GM19324 (cell line): ENCODE results near the gene FRA10AC1.
A peak's percentile ranks its signal among the peaks of the same experiment; 100 is the strongest.

Source experiments
- ATAC-seq: cut with Tn5 transposase; IDR thresholded peaks from one replicate; pipeline ENCODE4 v1.9.1; 2021; ENCODE audit warnings: mild to moderate bottlenecking, moderate library complexity; ENCODE audit not compliant: unreplicated experiment, low FRiP score

The FRA10AC1 gene, protein sequence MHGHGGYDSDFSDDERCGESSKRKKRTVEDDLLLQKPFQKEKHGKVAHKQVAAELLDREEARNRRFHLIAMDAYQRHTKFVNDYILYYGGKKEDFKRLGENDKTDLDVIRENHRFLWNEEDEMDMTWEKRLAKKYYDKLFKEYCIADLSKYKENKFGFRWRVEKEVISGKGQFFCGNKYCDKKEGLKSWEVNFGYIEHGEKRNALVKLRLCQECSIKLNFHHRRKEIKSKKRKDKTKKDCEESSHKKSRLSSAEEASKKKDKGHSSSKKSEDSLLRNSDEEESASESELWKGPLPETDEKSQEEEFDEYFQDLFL

DNA sequence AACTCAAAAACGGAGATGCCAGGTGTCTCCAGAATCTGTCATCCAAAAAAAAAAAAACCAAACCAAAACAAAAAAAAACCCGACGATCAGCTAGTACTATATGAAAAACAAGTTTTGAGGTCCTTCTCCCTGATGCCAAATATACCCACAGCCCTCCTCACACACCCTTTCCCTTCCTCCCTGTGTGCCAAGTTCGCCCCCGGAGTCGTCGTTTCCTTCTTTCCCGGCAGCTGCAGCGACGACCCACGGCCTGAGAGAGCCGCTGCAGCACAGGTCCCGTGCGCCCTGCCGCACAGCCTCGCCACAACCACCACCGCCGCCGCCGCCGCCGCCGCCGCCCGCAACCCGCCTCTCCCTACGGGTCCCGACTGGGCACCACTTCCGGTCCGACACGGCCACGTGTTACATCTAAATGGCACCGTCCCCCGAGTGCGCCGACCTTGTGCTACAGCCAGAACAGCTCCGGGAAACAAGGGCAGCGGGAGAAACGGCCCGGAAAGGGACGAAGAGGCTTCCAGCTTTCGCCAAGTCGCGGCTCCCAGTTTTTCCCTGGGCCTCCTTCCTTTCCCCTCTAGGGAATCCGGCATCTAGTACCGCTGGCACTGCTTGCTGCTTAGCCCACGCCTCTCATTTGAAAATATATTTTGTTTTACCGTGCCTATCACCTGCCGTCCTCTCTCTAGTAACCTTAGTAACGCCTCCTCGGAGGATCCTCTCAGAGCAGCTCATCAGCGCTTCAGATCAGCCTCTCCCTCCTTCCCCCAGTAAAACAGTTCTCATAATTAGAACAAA is at the start of gene FRA10AC1:
TSS of gene FRA10AC1 (minus strand) at position 383 of the 792 bp plus-strand sequence. CDS start 2,486 bp downstream, outside the sequence.
- ATAC-seq, result peak; percentile 94

DNA sequence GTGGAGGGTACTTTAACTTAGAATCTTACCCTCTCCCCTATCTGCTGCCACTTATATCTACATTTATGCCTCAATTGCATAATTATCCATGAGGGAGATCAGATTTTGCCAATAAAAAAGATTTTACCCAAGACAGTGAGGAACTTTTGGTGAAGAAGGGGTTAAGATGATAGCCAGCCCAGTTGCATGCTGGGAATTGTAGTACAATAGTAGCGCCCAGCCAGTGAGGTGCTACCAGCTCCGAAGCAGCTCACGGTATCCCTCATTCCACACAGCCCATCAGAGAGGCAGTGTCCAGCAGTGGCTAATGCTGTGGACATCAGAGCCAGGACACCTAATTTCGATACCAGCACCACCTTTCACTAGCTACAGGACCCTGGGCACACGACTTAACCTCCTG is 49.4 kb upstream of the FRA10AC1 start:
- ATAC-seq, result no peak

DNA sequence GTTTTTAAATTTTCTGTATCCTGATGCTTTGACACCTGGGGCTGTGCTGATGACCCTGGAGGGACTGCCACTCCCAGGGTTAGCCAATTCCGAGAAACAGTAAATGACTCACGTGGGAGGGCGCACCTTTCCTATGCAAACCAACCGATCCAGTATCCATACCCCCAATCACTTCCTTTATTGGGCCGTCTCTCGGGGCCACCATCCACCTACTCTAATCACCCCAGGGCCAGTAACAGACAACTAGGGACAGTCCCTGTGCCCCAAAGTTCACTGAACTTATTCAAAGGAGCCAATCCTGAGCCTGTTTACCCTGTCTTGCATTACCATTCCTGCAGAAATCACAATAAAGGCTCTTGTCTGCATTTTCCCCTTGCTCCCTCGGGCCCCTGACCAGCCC is 48.7 kb upstream of the FRA10AC1 start:
- ATAC-seq, result no peak

DNA sequence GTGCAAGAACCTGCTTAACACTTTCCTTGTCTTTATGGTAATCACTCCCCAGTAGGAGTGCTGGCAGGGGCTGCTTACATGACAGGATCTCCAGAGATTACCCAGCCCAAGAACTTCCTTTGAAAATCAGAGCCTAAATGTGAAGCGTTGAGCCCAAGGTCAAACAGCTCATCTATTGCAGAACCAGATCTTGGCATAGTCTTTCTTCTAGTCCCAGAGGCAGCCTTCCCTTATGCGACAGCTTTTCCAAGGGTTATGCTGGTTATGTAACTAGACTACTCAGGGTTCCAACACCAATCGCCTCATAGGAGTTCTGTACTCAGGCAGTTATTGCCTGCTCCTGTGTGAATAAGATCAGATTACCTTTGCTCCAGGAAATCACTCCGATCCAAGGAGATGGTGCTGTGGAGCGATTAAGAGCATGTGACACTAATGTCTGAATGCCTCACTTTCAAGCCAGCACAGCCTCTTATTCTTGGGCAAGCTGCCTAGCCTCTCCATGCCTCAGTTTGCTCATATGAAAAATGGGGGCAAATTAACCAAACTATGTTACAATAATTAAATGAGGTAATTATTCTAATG is 46.9 kb upstream of the FRA10AC1 start:
- no peak for ATAC-seq

DNA sequence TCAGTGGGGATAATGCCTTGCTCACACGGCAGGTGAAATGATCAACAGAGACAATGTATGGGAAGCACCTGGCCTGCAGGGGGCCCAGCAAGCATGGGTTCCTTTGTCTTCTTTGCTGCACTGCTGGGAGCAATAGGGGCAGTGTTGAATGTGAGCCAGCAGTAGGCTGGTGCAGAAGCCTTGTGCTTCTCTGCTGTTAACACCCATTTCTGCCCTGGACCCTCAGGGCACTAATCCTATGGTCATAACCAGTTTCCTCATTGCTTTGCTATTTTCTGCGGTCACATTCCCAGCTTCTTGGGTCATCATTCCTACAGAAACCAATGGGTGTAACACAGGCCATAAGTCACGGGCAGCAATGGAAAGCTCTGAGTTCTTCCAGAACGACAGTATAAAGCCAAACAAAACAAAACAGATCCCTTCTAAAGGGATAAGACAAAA is 44.5 kb upstream of the FRA10AC1 start:
- no peak for ATAC-seq

DNA sequence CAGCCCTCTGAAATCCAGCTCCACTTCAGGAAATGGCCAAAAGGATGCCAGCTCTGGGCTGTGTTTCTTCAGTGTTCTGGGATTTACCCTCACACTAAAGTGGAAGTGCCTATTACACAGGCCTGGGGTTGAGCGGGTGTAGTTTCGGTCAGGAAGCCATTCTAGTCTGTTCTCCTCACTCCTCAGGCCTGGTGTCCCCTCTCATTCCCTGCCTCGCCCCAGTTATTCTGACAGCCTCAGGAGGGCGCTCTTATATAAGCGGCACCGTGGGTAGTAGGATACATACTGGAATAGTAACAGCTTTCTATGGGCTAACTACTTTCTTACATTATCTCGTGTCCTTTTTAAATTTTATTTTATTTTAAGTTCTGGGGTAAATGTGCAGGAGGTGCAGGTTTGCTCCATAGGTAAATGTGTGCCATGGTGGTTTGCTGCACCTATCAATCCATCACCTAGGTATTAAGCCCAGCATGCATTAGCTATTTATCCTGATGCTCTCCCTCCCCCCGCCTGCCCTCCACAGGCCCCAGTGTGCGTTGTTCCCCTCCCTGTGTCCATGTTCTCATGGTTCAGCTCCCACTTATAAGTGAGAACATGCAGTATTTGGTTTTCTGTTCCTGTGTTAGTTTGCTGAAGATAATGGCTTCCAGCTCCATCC is 43.1 kb upstream of the FRA10AC1 start:
- no peak for ATAC-seq

DNA sequence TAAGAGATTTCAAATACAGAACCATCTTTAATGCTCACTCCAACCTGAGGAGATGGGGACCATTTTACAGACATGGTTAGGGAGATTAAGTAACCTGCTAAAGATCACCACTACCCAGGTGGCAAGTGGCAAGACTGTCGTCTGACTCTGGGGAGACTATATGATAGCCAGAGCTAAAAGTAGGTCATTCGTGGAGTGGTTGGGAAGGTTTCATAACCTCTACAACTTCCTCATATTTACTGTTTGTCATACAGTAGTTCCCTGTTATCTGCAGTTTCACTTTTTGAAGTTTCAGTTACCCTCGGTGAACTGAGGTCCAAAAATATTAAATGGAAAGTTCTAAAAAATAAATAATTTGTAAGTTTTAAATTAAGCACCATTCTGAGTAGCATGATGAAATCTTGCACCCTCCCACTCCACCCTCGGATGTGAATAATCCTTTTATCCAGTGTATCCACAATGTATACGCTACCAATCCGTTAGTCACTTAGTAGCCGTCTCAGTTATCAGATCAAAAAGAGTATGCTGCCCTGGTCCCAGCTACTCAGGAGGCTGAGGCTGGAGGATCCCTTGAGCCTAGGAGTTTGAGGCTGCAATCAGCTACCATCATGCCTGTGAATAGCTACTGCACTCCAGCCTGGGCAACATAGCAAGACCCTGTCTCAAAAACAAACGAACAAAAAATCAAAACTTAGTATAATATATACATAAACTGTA is 40.4 kb upstream of the FRA10AC1 start:
- peak; percentile 54 for ATAC-seq

DNA sequence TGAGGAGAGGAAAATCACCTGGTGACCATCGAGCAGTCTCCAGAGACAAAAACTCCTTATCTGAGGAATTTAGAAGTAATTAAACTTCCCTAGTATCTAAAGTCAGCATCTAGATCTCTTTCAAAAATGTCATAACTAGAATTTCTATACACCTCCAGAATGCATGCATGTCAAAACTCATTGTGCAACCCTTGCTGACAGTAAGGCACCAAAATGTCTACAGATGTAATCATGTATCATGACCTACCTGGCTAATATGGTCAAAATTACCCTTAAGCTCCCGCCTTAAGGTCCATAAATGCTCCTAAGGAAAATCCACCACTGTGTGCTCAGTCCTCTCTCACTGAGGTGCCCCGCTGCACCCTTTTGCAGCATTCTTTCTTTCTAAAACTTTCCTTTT is 39.0 kb upstream of the FRA10AC1 start:
- no peak for ATAC-seq

DNA sequence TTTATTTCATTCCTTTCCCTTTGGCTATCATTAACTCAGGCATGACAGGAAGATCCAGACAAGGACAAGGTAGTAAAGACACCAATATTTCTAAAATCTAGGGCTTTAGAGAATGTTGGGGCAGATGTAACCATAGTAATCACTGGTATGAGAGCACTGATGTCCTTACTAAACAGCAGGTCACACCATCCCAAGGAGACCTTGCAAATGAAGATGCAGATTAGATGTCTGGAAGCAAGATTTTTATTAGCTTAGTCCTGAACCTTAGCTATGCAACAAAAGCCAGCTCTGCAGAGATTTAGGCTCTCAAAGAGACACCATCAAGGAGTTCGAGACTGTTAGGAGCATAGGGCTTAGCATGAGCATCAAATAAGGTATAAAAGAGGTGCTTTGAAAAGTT is 23.6 kb upstream of the FRA10AC1 start:
- ATAC-seq, result no peak

DNA sequence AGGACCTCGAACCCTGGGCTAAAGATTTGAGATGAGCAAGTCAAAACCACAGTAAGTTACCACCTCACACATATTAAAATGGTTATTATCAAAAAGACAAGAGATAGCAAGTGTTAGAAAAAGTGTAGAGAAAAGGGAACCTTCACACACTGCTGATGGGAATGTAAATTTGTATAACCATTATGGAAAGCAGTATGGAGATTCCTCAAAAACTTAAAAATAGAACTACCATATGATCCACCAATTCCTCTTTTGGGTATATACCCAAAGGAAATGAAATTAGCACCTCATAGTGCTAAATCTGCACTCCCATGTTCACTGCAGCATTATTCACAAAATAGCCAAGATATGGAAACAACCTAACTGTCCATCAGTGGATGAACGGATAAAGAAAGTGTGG is 20.8 kb upstream of the FRA10AC1 start:
- ATAC-seq, result no peak

DNA sequence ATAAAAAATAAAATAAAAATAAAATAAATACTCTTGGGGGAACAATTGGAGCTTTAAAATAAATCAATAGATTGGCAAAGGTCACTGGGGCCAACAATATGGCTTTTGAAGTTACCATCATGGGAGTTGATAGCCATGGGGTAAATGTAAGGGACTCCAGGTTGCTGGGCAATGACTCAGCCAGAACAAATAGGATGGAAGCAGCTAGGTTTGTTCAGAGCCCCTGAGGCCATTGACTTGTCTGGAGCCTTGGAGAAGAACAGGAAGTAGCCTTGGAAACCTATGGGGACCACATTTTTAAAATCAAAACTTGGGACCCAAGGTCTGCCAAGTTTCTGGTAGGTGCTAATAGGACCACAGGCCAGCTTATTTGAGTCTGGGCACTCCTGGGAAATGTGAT is 20.2 kb upstream of the FRA10AC1 start:
- ATAC-seq, result no peak

DNA sequence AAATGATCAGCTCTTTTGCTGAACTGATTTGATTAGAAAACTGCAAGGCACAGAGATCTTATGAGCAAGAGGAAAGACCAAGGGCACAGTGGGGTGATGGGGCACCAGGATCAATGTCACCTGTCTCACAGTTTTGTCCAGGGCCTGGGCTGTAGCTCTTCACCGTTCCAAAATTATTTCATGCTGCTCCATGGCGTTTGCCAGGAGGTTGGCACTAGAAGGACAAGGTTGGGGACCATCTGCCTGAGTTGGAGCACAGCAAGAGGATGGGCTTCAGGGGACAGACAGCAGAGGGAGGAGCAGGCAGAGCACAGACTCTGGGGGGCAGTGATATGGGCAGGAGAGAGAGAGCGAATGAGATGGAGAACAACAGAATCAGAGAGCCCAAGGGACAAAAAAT is 17.5 kb upstream of the FRA10AC1 start:
- no peak for ATAC-seq

DNA sequence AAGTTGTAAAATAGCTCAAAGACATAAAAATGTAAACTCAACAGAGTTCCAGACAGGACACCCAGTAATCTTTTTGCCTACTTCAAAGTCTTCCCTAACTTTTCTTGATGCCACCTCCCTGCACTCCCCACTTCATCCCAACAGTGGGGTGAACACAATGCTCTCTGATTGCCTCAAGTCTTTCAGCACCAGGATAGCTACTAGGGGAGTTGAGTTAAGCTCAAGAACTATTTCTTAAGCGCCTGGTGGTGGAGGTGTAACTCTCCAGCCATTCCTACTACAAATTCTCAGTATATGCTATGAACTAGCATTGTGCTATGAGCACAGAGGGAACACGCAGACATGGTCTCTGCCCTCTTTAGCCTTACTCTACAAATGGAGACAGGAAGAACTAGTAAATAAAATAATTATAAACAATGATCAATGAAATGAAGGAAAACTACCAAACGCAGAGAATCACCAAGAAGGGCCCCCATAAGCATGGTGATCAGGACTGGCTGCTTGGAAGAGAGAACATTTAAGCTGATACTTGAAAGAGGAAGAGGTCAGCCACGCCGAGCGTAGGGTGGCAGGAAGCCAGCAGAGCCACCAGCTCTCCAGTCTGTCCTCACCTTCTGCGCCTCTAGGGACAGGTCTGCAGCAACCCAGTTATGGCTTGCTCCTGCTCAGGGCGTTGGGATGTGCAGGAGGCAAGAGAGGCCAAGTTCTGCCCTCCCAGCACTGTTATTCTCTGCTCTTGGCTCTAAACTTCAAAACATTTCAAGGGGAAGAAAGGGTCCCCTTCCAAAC is 16.7 kb upstream of the FRA10AC1 start:
- ATAC-seq, result peak; percentile 51

DNA sequence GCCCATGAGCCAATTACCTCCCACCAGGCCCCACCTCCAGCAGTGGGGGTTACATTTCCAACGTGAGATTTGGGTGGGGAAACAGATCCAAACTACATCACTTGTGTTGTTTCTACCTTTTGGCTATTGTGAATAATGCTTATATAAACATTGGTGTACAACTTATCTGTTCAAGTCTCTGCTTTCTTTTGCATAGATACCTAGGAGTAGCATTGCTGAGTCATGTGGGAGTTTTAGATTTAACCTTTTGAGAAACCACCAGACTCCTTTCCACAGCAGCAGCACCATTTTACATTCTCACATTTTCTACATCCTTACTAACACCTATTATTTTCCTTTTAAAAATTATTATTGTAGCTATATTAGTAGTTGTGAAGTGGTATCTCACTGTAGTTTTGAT is 14.4 kb upstream of the FRA10AC1 start:
- ATAC-seq, result no peak

DNA sequence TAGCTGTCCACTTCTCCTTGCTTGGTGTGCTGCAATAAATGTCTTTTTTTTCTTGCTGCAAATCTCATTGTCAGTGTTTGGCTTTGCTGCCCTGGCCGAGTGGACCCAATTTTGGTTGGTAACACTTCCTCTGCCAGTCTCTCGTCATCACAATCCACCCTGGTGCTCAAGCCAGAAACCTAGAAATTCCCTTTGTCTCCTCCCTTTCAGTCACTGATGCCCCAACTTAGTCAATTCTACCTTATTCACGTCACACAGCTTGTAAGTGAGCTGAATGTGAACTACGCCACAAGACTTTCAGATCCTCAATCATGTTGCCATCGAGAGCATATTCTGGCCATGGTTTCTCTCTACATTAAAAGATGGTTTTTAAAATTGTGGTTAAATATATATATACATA is 13.0 kb upstream of the FRA10AC1 start:
- peak; percentile 75 for ATAC-seq

DNA sequence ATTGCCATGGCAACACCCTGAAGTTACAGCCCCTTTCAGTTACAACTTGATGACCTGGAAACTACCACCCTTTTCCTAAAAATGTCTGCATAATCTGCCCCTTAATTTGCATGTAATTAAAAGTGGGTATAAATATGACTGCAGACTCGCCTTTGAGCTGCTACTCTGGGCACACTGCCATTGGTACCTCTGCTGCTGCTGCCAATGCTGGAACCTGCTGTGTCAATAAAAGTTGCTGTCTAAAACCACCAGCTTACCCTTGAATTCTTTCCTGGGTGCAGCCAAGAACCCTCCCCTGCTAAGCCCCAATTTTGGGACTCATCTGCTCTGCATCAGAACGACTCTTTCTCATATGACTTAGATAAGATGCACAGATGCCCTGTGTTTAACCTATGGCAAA is 10.2 kb upstream of the FRA10AC1 start:
- no peak for ATAC-seq

DNA sequence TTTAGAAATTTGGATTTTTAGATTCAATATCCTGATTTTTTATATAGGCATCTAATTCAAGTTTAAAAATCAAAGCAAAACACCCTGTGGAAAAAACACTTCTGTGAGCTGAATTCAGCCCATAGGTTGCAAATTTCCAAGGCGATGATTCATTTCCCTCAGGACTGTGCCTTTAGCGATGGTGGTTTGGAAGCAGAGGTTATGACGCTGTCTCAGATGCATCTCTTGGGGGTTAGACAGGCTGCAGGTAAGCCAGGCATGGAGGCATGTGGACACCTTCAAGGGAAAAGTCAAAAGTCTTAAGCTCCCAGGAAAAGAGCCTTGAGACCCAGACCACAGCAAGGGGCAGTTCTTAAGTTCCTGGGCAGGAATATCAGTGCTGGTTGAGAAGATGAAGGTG is 9.5 kb upstream of the FRA10AC1 start:
- ATAC-seq, result no peak

DNA sequence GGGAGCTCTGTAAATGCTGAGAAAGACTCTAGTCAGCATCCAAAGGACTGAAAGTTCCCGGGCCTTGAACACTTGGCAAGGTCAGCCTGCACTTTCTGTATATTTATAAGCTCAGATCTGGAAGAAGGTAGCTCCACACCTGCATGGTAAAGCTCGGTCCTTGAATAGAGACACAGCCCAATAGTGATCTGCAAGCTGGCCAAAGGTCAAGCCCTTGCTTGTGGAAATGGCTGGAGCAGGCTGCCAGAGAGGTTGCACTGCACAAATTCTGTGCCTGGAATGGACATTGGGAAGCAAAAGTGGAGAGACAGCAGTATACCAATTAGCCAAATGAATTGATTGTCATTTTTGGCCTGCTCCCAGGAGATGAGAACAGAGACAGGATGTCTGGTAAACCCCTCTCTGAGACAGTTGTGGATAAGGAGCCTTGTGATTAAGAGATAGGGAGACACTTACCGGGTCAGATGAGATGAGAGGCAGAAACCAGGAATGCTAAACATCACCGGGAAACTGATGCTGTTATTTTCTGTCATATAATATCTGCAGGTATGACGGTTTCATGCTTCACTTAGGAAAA is 8.0 kb upstream of the FRA10AC1 start:
- ATAC-seq, result no peak

DNA sequence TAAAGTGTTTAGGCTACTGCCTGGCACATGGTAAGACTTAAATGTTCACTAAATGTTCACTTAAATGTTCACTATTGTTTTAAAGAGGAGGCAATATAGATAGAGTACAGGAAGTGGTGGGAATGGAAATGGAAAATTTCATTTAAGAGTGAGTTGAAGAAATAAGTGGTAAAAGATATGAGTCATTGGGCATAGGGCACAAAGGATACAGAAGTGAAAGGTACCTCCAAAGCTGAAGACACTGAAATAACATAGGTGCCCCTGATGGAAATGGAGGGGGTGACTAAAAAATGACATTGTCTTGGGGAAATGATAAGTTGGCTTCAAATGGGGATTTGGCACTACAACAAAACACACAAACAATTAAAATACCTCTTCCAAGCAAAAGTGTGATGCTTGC is 5.2 kb upstream of the FRA10AC1 start:
- no peak for ATAC-seq
